Activated CD8-positive, alpha-beta memory T cell treated with anti-CD3 and anti-CD28 coated beads, Interleukin-2, amount 50 U/mL, for 1 hour (primary cell): Measurements from ENCODE around the gene ALG2.
"Not testable (repeated sequence)": the region's sequence is repeated elsewhere in the genome, so short reads cannot be mapped to it uniquely, and the experiment has no call there.

Experiments used
- DNase-seq: peaks from one replicate; pipeline ENCODE4 v3.0.0-alpha.2; 2020; ENCODE audit errors: extremely low read depth

The ALG2 gene

DNA sequence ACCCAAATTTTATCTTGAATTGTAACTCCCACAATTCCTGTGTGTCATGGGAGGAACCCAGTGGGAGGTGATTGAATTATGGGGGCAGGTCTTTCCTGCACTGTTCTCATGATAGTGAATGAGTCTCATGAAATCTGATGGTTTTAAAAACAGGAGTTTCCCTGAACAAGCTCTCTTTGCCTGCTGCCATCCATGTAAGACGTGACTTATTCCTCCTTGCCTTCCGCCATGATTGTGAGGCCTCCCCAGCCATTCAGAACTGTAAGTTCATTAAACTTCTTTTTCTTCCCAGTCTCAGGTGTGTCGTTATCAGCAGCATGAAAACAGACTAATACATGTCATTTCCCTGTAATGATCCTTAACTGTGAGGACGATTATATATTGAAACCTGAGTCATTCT, 16.1 kb upstream of the ALG2 start:
- DNase-seq: not testable (repeated sequence)

DNA sequence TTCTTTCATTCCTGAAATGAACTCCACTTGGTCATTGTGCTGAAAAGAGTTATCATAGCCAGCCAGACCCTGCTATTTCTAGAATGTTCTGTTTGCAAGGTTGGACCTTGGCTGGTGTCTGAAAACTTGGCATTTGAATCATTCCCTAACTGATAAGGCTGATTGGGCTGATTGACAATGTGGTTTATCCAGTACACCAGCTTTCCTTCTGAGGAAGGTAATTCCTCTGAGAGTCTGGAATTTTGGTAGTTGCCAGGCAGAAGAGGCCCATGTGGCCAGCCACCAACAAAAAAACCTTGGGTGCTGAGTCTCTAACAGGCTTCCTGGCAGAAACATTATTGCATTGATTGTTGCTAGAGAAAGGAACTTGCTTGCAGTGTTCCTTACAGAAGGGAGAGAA, 15.6 kb upstream of the ALG2 start:
- DNase-seq: no peak

DNA sequence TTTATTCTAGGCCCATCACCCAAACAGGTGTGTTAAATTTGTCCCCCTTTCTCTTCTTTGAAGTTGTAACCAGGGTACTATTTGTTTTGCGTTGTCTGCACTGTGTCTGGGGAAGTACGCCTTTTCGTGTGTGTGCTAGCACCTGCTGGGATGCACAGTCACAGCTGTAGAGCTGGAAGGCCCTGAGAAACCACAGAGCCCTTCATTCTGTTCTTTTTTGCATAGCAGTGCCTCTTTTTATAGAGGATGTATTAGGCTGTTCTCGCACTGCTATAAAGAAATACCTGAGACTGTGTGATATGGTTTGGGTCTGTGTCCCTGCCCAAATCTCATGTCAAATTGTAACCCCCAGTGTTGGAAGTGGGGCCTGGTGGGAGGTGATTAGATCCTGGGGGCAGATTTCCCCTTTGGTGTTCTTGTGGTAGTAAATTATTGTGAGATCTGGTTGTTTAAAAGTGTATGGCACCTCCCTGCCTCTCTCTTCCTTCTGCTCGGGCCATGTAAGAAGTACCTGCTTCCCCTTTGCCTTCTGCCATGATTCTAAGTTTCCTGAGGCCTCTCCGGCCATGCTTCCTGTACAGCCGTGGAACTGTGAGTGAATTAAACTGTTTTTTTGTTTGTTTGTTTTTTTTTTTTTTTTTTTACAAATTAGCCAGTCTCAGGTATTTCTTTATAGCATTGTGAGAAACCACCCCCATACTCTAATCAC, 14.3 kb upstream of the ALG2 start:
- no peak for DNase-seq

DNA sequence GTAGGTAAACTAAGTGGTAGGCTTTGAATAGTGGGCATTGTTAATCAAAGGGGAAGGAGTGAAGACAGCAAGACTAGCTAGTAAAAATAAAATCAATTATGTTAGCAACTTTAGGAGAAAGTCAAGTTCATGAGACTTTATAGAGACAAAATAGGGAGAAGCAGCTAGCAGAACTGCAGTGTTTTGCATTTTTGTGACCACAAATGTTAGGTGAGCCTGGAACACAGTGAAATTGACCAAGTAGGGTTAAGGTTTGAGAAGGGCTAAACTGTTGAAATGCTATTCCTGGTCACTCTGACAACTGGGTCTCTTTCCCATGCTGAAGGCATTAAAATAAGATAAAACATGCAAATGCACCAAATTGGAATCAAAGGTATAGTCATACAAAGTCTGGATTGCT, 13.3 kb upstream of the ALG2 start:
- no peak for DNase-seq

DNA sequence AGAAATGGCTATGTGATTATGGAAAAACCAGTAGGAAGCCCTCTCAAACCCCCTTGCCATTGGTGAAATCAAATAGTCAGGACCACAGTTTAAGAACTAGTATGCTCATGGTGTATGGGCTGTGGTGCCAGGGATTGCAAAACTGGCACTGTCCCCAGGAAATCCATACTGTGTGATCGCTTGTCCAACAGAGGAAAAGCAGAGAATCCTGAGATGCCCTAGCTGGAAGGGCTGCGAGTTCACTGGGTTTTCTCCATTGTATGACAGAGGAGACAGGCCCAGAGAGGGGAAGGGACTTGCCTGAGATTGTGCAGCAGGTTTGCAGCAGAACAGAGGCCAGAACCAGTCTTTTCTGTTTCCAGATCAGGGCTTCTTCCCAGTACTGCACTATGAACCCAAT, 12.9 kb upstream of the ALG2 start:
- no peak for DNase-seq

DNA sequence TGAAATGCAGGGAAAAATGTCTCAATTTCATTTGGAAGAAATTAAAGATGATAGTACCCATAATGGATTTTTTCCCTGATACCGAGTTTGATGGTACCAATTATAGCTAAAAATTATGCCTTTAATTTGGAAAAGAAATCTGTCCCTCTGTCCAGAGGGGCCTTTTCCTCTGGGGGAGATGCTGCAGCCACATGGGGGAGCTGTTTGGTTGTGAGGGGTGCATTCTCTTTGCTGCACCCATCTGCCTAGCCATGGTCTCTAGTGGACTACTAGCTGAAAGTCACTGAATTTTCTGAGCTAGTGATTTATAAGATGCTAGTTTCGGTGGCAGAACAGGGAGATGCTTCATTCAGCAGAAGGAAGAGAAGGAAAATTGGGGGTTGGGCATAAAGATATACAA, 10.0 kb upstream of the ALG2 start:
- DNase-seq: no peak

DNA sequence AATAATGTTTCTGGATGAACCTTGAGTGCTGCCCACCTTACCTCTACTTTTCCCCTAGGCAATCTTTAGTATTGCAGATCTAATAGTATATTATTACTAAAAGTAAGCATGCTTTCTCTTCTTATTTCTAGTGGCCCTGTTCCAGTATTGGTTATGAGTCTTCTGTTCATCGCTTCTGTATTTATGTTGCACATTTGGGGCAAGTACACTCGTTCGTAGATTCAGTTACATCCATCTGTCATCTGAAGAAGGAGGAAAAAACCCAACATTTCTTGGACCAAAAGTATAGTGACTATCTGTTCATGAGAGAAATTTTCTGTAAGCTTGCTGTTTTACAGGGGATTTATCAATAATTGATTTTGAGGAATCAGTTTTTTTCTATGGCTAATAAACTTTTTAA, 8.5 kb upstream of the ALG2 start:
- DNase-seq: no peak

DNA sequence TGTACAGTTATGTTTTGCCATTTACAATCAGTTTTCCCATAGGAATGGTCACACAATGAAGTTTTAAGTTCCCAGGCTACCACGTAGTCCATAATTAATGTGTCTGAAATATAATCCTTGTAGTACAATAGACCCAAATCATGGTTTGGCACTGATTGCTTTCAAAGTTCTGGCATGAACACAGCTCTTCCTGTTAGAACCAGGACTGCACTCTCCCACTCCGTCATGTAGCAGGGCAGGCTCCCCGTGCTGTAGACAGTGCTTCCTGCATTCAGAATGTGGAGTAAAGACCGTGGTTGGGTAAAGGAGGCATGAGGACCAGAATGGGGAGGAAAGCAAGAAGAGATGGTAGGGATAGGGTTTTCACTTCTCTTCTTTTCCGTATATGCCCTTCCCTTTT, 4.3 kb upstream of the ALG2 start:
- DNase-seq: no peak

DNA sequence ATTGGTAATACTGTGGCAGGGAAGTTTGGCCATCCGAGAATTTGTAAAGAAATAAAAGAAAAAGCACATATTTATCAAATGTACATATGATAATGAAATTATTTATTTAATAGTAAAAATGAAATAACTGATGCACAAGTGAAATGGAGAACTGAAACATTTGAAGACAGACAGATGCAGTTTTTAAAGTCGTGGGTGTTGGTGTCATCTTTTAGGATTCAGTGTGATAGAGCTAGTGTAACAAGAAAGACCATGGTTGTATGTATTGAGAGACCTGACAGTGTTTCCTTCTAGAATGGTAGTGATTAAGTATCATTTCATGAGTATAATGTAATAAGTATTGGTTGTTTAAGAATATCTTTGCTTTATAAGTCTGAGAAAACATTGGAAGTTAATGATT, 2.7 kb upstream of the ALG2 start:
- DNase-seq: no peak

DNA sequence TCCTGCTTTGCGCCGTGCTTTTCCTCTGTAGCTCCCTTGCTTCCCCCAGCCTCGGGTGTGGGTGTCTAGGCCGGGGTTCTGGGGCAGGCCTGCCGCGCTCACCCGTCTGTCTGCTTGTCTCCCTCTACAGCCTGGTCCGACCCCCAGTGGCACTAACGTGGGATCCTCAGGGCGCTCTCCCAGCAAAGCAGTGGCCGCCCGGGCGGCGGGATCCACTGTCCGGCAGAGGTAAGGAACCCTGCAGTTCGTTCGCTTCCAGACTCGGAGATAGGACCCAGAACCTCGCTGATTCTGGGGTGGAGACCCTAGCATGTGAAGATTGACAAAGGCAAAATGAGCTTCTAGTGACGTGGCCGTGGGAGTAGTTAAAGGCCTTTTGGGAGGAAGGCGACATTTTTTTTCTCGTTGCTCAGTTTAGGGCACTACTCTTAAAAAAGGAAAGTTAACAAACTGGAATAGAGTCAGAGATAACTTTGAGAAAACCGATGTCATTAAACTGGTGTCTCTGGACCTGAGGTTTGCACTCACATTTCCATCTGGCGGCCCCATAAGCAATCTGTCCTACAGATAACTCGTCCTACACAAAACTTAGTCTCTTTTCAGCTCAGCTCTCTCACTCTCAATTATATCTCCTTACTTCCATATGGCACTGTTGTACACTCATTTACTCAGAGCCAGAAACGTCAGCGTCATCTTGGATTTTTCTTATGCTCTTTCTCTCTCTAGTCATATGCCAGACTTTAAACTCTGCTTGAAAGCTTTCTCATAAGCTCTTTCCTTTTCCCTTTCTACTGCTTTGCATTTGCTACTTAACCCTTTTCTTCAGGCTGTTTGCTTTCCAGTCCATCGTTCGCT, 901 bp upstream of the ALG2 start:
- DNase-seq: no peak

DNA sequence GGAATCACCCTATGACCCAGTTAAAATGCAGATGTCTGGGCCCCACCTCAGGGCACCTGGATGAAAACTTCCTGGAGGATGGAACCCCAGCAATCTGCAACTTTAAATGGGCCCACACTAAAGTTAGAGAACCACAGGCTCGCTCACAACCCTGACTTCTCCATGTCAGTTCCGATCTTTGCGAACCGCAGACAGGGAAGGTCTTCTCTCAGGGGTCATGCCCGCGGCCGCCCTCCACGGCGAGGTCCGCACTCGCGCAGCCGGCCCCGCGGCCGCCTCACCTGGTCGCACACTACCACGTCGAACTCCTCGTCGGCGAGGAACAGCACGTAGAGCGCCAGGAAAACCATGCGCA, 499 bp downstream of the ALG2 start:
- no peak for DNase-seq

DNA sequence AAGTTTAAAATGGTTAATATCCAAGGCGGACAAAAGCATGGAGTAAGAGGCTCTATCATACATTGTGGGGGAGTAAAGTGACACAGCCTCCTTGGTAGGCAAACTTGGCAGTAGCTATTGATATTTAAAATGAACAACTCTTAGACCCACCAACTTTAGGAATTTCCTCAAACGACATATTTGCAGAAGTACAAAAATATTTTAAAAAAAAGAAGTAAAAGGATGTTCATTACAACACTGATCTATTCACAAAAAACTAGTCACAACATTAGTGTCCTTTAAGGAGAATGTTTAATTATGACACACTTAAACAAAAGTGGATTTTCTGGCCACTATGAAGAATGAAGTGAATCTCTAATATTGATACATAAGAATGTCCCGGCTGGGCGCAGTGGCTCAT, 1.7 kb downstream of the ALG2 start:
- no peak for DNase-seq

DNA sequence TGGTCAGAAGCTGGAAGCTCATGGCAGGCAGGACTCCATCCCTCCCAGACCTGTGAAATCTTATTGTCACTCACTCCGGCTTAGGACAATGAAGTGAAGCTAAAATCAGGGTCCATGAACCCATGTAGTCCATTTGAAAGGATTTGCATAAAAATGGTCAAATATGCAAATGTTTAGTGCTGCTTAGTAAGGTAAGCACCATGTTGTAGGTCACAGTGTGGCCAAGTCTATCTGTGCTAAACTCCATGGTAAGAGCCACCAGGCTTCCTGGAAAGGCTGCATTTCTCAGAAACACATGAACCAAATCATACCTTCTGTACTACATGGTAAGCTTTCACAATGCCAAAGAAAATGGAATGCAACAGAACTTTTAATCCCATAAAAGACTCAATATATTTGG, 5.7 kb downstream of the ALG2 start:
- DNase-seq: no peak

DNA sequence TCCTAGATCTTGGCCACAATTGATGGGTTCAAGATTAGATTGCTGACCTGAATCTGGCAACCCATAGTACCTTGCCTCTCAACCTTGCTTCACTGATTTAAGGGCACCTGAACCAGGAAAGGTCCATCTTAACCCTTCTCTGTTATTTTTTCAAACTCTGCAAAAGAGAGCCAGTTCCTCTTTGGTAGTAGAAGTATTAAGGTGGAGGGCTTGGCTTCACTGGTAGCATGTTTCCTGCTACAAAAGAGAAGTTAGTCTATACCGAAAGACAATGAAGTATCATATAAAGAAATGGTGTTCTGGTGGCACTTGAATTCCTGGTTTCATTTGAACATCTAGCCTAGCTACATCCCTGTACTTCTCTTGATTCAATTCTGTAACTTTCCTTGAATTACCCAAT, 8.5 kb downstream of the ALG2 start:
- no peak for DNase-seq

DNA sequence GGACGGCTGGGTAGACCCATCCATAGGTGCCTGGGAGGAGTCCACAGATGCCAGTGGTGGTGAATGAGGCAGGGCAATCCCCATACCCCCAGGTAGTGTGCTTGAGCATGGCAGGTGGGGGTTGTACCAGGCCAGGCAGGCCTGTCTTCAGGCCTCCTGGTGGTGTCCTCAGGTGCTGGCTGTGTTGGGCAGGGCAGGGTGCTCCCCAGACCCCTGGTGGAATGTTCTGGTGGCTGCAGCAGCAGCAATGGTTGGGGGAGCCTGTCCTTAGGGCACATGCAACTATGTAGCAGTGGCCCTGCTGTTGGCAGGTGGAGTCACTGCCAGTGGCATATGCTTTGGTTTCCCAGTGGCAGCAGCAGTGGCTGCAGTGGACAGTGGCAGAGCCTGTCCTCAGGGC, 10.0 kb downstream of the ALG2 start:
- DNase-seq: no peak

DNA sequence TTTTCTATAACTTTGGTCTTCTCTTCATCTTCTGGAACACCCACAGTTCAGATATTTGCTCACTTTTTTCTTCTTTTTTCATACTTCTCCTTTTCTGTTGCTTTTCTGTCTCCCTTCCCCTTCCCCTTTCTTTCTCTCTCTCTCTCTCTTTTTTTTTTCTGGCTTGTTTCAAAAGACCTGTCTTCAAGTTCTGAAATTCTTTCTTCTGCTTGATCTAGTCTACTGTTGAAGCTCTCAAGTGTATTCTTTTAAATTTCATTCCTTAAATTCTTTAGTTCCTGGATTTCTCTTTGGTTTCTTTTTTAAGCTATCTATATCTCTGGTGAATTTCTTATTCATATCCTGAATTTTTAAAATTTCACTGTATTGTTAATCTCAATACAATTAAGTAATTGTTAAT, 11.2 kb downstream of the ALG2 start:
- DNase-seq: no peak

DNA sequence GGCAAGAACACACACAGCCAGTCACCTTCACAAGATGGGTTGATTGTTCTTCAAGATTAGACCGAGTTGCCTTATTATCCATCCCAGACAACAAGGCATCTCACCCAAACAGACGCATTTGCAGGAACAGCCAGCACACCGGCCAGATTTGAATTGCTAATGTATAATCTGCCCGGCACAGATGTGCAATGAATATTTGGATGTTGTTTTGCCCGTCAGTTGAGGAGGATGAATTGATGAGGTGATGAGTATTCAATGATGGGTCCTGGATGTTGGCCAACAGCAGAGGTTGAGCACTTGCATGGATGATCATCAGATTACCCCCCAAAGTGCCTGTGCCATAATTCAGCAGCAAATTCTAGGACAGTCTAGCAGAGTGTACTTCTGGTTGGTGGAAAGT, 20.1 kb downstream of the ALG2 start:
- no peak for DNase-seq

DNA sequence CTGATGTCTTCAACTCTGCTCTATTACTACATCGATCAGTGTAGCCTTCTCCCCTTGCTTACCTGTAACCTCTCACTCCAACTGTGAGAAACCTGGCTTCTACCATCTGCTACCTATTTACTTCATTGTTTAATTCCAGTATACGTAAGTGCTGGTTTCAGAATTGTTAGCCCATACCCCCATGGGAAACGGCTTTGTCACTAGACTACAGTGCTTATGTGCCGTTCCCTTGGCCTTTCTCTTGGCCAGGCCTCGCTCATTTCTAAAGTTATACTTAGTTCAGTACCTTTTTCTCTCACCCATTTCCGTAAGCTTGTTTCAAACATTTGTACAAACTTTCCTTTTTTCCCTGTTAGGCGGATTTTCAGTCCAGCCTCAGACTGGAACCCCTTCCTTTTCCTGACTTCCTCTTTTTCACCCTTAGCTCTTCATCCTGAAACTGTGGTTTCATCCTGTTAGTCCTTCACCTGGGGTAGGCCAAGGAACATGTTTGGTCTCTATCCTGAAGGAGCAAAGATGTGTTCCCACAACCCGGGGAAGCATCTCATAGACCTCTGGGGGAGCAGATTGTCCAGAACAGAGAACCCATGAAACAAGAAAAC, 21.7 kb downstream of the ALG2 start:
- DNase-seq: no peak

DNA sequence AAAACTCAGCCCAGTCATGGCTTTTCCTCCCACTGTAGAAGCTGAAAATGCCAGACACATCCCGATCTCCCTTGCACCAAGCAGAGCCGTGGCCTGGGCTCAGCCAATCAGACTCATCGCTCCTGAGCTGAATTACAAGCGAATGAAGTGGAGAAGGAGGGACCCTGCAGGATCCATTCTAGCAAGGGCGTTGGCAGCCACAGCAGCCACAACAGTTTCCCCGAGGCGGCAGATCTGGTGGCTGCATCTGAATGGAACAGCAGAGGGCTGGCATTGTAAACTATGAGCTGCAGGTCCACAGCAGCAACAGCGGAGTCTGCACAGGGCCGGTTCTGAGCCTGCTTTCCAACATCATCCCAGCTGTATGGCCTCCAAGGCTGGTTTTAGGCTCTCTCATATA, 23.8 kb downstream of the ALG2 start:
- DNase-seq: no peak

DNA sequence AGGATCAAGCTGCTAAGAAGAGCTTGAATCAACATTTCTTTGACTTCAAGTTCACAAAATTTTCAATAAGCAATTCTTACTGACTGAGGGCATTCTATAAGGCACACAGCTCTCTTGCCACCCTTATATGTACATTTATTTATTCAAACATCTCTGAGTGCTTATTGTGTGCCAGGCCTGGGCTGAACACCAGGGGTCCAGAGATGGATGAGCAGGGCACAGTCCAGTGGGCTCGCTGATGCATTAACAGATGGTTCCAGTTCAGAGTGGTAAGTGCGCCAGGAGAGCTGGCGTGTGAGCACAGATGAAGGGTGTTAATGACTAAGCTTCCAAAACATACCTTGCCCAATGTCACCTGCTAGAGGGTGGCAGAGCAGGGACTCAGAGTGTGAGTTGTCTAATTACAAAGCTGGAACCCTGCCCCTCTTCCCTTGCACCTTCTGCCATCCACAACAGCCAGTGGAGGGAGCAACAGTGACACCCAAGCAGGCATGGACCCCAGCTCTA, 24.6 kb downstream of the ALG2 start:
- no peak for DNase-seq

DNA sequence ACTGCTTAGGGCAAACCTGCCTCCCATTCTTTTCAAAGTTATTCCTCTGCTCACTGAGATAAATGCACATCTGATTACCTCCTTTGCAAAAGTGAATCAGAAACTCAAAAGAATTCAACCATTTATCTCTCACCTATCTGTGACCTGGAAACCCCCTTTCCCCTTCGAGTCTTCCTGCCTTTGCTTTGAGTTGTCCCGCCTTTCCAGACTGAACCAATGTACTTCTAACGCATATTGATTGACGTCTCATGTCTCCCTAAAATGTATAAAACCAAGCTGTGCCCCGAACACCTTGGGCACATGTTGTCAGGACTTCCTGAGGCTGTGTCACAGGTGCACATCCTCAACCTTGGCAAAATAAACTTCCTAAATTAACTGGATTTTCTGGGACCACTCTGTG, 25.3 kb downstream of the ALG2 start:
- not testable (repeated sequence) for DNase-seq

DNA sequence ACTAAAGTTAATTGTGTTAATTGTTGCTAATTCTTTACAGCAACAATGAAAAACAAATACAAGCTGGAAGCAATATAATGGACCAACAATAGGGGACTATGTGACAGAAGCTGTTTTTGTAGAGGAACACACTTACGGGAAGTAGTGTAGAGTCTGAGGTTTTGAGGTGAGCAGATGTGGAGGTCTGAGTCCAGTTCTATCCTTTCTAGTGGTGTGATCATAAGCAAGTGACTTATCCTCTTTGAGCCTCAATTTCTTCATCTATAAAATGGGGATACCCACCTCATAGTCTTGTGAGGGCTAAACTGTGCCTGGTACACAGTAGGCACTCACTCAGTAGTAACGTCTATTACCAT, 28.3 kb downstream of the ALG2 start:
- no peak for DNase-seq

DNA sequence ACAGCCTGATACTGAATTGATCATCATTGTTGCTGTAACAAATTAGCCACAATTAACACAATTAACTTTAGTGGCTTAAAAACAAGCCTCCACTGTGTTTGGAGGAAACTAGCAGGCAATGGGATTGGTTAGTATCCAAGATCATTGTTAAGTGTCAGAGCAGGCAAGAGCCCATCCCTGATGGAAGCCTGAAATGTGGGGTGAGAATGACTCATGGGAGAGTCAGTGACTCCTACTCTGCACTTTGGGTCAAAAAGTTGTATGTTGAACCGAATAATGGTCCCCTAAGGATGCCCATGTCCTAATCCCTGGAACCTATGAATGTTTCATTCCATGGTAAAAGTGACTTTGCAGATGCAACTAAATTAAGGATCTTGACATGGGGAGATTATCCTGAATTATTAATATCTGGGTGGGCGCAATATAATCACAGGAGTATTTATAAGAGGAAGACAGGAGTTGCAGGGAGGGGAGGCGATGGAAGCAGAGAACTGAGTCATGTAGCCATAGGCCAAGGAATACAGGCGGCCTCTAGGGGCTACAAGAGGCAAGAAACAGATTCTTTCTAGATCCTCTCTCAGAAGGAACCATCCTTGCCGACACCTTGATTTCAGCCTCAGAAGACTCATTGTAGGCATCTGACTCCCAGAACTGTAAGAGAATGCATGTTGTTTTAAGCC, 28.8 kb downstream of the ALG2 start:
- no peak for DNase-seq
